Activated CD4-positive, CD25-positive, alpha-beta regulatory T cell treated with anti-CD3 and anti-CD28 coated beads, Interleukin-2, amount 50 U/mL, for 72 hours (primary cell): Measurements from ENCODE around the gene FBXO21.
"Not testable (repeated sequence)": the region's sequence is repeated elsewhere in the genome, so short reads cannot be mapped to it uniquely, and the experiment has no call there.

Experiments
- DNase-seq: peaks from one replicate; pipeline ENCODE4 v3.0.0; 2021

The FBXO21 gene

DNA sequence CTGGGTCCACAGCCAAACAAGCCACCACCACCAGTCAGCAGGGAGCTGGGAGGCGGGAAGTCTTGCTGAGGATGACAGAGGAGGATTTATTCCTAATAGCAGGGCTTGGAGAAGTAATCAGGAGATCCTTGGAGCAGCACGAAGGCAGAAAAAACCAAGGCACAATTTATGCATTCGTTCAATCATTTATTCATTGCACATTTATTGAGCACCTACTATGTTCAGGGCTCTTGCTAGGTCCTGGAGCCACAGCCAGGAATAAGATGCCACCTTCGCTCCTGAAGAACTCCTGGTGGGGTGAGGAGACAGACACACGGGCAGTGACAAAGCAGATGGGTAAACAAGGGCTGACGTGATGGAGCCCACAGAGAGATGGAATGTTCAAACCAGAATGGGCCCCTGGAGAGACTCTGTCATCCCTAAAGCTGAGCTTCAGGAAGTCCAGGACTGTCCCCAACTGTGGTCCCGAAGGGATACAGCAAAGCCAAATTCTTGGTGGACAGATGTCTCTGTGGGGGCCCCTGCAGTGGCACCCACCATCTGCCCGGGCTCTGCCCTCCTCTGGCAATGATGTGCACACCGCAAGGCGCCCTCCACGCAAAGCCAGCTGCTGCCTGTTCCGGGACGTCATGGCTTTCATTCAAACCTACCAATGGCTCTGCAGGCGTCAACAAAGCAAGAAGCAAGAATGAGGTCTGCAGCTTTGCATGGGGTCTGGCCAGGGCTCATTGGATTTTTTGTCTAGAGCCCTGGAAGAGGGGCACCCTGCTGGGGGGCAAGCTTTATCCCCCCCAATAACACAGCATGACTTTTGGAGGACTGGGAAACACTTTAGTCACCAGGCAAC lies 88.1 kb downstream of the FBXO21 start:
- no peak for DNase-seq

DNA sequence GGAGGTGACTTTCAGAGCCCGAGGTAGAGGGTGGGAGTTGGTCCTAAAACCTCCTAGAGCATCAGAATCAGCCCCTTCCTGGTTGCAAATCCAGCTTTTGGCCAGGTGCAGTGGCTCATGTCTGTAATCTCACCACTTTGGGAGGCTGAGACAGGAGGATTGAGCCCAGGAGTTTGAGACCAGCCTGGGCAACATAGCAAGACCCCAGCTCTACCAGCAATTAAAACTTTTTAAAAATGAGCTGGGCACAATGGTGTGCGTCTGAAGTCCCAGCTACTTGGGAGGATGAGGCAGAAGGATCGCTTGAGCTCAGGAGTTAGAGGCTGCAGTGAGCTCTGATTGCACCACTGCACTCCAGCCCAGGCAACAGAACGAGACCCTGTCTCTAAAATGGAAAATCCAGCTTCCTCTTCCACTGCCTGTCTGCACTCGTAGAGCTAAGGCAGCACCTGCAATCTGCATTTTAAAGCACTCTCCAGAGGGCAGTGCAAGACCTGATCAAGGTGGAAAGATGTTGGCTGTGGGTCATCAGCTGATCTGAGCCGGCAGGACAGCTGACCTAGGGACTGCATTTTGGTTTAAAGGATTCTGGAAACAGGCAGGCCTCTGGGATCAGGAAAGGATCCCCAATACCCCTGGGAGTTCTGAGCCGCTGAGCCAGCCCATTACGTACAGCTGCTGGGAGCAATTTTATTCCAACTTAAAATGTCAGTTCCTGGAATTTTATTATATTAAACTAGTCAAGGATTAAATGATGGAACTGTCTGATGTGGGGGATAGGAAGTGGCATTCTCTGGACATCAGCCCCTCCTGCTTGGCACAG lies 89.2 kb downstream of the FBXO21 start:
- DNase-seq, result no peak

DNA sequence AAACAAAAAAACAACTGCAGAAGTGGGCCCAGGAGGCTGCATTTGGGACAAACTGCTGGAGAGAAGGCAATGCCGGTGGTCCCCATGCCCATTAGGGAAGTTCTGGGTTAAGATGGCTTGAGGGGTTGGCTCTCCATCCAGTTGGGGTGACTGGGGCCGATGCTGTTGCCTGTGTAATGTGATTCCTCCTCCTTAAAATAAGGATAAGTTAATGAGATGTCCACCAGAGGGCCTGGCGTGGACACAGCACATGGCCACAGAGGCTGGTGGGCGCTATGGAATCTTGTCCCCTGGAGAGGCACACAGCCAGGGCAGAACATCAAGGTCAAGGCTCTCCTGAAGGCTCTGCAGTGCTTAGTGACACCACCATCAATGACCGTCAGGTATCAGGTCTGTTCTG lies 90.0 kb downstream of the FBXO21 start:
- DNase-seq, result no peak

DNA sequence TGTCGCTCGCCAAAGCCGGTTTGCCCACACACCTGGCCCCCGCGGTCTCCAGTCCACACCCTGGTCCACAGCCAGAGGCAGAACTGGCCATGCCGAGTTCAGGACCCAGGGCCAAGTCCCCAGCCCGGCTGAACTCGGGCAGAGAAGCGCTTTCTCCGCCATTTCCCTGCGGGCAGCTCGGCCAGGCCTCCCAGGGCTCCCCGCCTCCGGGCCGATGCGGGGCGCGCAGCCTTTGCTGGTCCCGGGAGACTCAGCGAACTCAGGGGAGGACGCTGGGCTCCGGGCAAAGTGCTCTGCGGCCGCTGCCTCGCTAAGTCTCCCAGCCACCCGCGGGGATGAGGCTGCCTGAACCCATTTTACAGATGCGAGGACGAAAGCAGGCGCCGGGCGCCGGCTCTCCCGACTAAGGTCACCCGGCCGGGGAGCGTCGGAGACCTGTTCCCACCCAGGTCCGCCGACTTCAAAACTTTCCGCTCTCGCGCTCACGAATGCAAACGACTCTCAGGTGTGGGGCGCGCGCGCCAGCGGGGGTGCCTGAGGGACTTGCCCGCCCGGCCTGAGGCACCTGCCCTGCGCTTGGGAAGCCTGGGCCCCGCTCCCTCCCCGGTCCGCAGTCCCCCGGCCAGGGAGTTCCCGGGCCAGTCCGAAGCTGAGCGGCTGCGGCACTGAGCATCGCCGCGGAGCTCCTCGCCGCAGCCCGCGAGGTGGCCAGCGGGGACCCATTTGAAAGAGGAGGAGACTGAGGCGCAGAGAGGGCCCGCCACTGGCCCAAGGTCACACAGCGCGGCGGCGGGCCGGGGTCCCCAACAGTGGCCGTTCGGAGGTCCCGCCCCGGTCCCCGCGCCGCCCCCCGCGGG lies 91.7 kb downstream of the FBXO21 start:
- DNase-seq, result no peak

DNA sequence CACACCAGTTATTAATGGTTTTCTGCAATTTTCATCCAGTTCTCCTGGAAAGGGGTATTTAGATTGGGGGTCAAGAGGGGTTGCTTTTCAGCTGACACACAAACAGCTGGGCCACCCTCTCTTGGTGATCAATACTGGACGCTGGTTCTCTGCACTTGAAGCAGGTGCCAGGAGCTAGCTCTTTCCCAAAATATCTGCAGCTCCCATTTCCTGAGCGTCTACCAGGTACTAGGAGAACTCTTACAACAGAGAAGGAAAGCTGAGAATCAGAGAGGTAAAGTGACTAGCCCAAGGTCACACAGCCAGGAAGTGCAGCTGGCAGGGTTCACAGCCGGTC lies 92.3 kb downstream of the FBXO21 start:
- no peak for DNase-seq

DNA sequence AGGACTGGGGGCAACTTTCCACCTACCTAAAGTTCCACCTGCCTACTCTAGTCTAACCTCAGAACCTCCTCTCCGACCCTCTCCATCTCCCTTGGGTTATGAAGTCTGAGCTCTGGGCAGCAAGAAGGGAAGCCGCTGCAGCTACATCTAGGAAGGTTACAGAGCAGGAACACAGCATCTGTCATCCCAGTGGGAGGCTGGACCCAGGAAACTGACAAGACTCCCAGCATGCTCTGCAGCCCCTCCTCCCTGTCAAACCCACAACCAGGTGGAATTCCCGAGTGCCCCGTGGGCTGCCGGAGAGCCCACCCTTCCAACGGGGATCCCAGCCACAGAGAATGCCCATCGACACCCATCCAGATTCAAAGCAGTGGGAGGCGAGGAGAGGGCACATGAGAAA lies 93.1 kb downstream of the FBXO21 start:
- DNase-seq, result no peak

DNA sequence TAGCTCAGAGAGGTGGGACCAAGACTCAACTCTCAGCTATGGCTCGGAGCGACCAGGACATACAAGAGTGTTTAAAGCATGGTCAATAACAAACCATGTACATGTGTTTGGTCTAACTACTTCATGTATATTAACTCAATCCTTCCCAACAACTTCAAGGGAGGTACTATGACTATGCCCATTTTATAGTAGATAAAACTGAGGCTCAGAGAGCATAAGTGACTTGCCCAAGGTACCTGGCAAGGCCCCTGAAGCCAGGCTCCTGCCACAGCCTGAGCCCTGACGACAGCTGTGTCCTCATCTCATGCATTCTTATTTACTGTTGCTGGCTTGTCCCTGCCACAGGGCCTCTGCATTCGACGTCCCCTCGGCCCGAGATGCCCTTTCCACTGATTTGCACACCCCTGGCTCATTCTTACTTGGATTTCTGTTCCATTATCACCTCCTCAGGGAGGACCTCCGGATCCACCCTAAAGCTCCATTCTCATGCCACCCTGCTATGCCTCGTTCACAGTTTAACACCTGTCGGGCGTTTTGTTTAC lies 93.7 kb downstream of the FBXO21 start:
- DNase-seq, result no peak

DNA sequence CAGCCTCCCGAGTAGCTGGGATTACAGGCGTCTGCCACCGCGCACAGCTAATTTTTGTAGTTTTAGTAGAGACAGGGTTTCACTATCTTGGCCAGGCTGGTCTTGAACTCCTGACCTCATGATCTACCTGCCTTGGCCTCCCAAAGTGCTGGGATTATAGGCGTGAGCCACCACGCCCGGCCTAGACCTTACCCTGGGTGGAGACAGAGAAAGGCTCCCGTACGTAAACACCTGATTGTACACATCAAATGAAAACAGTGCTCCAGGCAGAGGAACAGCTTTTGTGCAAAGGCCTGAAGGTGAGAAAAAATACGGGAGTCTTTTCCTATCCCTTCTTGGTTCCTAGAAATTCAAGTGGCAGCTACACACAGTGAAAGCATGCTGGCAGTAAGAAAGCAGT lies 95.1 kb downstream of the FBXO21 start:
- DNase-seq, result not testable (repeated sequence)

DNA sequence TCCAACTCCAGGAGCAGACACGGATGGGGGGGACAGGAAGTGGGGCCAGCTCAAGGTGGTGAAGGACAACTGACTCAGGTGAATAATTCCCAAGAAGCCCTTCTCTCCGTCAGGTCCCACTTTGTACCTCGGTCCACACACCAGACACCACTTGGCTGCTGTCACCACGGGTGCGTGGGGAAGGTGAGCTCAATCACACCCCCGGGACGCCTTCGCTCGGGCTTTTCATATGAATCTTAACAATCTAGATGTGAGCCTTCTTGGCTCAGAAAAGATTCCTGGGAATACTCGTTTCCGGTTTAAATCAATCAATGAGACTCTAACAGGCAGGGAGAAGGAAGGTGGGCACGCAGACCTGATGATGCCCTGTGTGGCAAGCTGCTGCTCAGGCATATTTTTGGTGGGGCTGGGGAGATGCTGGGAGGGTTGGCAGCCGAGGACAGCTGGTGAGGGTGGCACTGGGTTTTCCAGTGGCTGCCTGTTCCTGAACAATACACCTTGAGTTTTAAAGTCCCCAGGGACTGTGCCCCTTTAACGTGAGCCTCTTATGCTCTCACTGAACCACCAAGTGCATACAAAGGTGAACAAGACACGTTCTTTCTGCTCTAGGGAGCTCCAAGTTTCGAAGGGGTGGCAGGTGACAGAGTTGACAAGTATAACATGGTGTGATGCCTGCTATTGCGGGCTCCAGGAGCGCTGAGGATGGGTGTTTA lies 96.2 kb downstream of the FBXO21 start:
- DNase-seq, result no peak

DNA sequence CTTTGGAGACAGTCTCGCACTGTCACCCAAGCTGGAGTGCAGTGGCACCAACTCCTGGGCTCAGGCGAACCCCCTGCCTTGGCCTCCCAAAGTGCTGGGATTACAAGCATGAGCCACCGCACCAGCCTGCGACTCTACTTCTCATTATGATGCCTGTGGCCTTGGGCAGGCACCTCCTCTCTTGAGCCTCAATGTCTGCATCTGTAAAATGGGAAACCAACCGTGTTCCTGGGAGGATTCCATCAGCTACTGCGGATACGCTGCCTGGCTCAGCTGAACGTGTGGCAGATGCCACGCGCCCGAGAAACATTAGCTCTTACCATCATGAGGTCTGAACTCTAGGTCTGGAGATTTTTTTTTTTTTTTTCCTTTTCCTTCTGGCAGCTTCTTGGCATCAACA lies 96.8 kb downstream of the FBXO21 start:
- DNase-seq, result no peak

DNA sequence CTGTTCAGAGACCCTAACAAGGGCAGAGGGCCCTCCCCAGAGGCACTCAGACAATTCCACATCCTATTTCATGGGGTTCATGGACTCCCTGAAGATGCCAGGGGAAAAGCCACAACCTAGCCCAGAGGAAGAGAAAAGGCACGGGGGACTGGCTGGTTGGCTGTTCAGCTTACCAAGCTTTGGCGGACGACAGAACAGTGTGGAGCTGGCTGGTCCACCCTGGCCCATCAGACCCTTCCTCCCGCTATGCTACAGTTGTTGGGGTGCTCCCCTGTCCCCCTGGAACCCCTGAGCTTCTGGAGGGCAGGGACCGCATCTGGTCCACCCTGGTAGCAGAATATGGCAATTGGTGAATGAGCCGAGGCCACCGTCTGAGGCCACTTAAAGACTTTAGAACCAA lies 97.4 kb downstream of the FBXO21 start:
- no peak for DNase-seq

DNA sequence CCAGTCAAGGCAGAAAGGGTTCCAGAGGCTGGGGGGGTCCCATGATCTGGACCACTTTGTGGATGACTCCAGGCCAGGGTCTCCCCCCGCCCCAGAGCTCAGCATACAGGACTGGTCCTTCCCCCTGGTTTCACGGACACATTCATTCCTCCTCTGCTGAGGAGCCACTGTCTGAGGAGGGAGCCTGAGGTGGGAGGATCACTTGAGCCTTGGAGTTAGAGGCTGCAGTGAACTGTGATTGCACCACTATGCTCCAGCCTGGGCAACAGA lies 97.8 kb downstream of the FBXO21 start:
- no peak for DNase-seq
